HFFc6 (cell line): ENCODE measurements around the gene OSBPL2. TPM values are rescaled to one million over a fixed set of nuclear protein-coding genes. Genes with fewer than 3 reads are reported as not detected.

Source experiments
- DNase-seq: peaks from one replicate; pipeline ENCODE4 v3.0.0-alpha.2; 2018
- H3K27ac Mint-ChIP-seq: 2 replicates; pipeline ENCODE4 v1.8.0; 2020; ENCODE audit warnings: mild to moderate bottlenecking, mixed read lengths
- H3K27me3 Mint-ChIP-seq: 2 replicates; pipeline ENCODE4 v1.8.0; 2021; ENCODE audit warnings: mild to moderate bottlenecking, moderate library complexity, mixed read lengths; ENCODE audit not compliant: insufficient read depth
- H3K36me3 Mint-ChIP-seq: 2 replicates; pipeline ENCODE4 v1.8.0; 2021; ENCODE audit warnings: low read depth, mixed read lengths
- H3K4me1 Mint-ChIP-seq: 2 replicates; pipeline ENCODE4 v1.8.0; 2020; ENCODE audit warnings: low read depth, mixed read lengths
- H3K4me3 Mint-ChIP-seq: 2 replicates; pipeline ENCODE4 v1.8.0; 2020; ENCODE audit warnings: mild to moderate bottlenecking, moderate library complexity, mixed read lengths
- H3K9me3 Mint-ChIP-seq: 2 replicates; pipeline ENCODE4 v1.8.0; 2020; ENCODE audit warnings: mild to moderate bottlenecking, mixed read lengths
- CTCF ChIP-seq: fragments of 200-600 bp; sonication (generic); IDR thresholded peaks from 2 replicates; pipeline ENCODE4 v1.5.0; 2021; ENCODE audit warnings: antibody characterized with exemption, mild to moderate bottlenecking
- total RNA-seq, 6 experiments: library from RNA; stranded (reverse); fragmentation: NEBNext Ultra II Directional; extraction: Animal tissue kit (Norgen Biotek cat#: 25700); gene quantifications; 2 replicates in 1 of 6; 3 replicates in 5 of 6; pipeline ENCODE4 v1.2.3, GENCODE V29; 2021

The OSBPL2 gene
- total RNA-seq, 6 experiments from 2014 or later, result 32.2 to 37.6 (median 33.5) TPM

GRCh38 chr20:62314339-62314638 is 76.0 kb downstream of the OSBPL2 start:
- no peak overlapping the region for H3K27ac Mint-ChIP-seq
- H3K9me3 Mint-ChIP-seq, result no peaks in the 10 kb centered on the region
- H3K36me3 Mint-ChIP-seq, result no peaks in the 10 kb centered on the region
- no peak for DNase-seq
- H3K4me3 Mint-ChIP-seq, result no peak overlapping the region
- no peaks in the 10 kb centered on the region for H3K4me1 Mint-ChIP-seq
- no peak for TF ChIP-seq CTCF
- peaks cover 1% of the 10 kb centered on the region; the same call in 1 of the 2 replicates for H3K27me3 Mint-ChIP-seq

- DNase-seq, result no peak
- H3K27me3 Mint-ChIP-seq, result peaks cover 2% of the 10 kb centered on the region; the same call in 1 of the 2 replicates
- no peak overlapping the region for H3K27ac Mint-ChIP-seq
- H3K36me3 Mint-ChIP-seq, result no peaks in the 10 kb centered on the region
- H3K9me3 Mint-ChIP-seq, result peaks cover 2% of the 10 kb centered on the region; the same call in 1 of the 2 replicates
- TF ChIP-seq CTCF, result no peak
- no peak overlapping the region for H3K4me3 Mint-ChIP-seq
- no peaks in the 10 kb centered on the region for H3K4me1 Mint-ChIP-seq
These were observed 76.5 kb downstream of the OSBPL2 start for GRCh38 chr20:62314711-62315302.

- no peak for DNase-seq
- Mint-ChIP-seq H3K4me3 (no peak overlapping the region), H3K9me3 (peaks cover 4% of the 10 kb centered on the region), H3K4me1 (no peaks in the 10 kb centered on the region), H3K36me3 (no peaks in the 10 kb centered on the region), H3K27me3 (peaks cover 2% of the 10 kb centered on the region; the same call in 1 of the 2 replicates), H3K27ac (no peak overlapping the region)
- TF ChIP-seq CTCF, result no peak
These were observed 77.5 kb downstream of the OSBPL2 start for GRCh38 chr20:62315773-62316172.

GRCh38 chr20:62316331-62317166 is 78.2 kb downstream of the OSBPL2 start:
- no peak for DNase-seq
- Mint-ChIP-seq H3K27ac (no peak overlapping the region), H3K4me1 (no peaks in the 10 kb centered on the region), H3K9me3 (peaks cover 4% of the 10 kb centered on the region), H3K36me3 (no peaks in the 10 kb centered on the region), H3K4me3 (no peak overlapping the region), H3K27me3 (peaks cover 2% of the 10 kb centered on the region; the same call in 1 of the 2 replicates)
- TF ChIP-seq CTCF, result no peak

DNA sequence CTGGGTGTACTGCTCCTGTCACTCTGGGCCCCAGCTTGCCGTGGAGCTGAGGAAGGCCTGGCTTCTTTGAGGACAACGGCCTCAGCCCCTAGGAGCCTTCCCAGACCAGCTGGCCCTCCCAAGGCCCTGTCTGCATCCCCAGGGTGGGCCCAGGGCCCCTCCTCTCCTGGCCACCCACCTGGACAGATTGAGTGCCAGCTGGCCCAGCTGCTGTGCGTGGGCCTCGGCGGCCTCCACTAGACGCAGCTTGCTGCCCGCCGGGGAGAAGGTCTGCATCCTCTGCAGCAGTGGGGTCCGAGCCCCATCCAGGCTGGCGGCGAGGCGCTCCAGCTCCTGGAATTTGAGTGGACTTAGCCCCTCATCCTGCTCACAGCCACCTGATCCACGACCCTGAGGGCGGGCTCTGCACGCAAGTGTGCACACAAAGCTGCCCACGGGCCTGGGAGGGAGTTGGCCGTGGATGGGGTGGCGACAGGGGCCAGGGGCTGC is 78.9 kb downstream of the OSBPL2 start:
- Mint-ChIP-seq H3K27me3 (peaks cover 2% of the 10 kb centered on the region; the same call in 1 of the 2 replicates), H3K4me1 (no peaks in the 10 kb centered on the region), H3K36me3 (no peaks in the 10 kb centered on the region), H3K27ac (no peak overlapping the region), H3K9me3 (peaks cover 4% of the 10 kb centered on the region), H3K4me3 (no peak overlapping the region)
- no peak for TF ChIP-seq CTCF
- no peak for DNase-seq
